HG03432 (cell line): ENCODE results near the gene PVR.
"Not testable (repeated sequence)": the region's sequence is repeated elsewhere in the genome, so short reads cannot be mapped to it uniquely, and the experiment has no call there.

Experiments used
- ATAC-seq: cut with Tn5 transposase; IDR thresholded peaks from one replicate; pipeline ENCODE4 v1.9.1; 2021; ENCODE audit warnings: mild to moderate bottlenecking, moderate library complexity; ENCODE audit not compliant: unreplicated experiment

PVR gene, protein sequence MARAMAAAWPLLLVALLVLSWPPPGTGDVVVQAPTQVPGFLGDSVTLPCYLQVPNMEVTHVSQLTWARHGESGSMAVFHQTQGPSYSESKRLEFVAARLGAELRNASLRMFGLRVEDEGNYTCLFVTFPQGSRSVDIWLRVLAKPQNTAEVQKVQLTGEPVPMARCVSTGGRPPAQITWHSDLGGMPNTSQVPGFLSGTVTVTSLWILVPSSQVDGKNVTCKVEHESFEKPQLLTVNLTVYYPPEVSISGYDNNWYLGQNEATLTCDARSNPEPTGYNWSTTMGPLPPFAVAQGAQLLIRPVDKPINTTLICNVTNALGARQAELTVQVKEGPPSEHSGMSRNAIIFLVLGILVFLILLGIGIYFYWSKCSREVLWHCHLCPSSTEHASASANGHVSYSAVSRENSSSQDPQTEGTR

DNA sequence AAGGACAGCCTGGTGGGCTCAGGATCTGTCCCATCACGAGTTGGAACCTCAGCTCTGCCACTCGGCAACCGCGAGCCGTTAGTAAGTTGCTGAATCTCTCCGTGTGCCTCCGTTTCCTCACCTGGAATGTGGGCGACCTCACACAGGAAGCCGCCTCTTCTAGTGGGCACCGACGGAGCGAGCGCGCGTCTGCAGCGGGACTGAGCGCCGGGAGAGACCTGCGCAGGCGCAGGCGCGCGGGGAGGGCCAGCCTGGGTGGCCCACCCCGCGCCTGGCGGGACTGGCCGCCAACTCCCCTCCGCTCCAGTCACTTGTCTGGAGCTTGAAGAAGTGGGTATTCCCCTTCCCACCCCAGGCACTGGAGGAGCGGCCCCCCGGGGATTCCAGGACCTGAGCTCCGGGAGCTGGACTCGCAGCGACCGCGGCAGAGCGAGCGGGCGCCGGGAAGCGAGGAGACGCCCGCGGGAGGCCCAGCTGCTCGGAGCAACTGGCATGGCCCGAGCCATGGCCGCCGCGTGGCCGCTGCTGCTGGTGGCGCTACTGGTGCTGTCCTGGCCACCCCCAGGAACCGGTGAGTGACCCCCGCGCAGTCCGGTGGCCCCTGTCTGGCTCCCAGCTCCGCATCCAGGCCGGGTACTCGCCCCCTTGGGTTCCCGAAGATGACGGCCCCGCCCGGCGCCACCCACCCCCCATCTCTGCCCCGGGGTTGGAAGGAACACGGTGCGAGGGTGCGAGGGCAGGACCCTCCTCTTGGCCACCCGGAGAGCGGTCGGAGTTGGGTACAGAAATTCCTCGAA lies at the start of gene PVR:
Gene PVR (plus strand): TSS at position 306 of the 797 bp plus-strand sequence. CDS start 187 bp downstream, at position 493.
- ATAC-seq: no peak

DNA sequence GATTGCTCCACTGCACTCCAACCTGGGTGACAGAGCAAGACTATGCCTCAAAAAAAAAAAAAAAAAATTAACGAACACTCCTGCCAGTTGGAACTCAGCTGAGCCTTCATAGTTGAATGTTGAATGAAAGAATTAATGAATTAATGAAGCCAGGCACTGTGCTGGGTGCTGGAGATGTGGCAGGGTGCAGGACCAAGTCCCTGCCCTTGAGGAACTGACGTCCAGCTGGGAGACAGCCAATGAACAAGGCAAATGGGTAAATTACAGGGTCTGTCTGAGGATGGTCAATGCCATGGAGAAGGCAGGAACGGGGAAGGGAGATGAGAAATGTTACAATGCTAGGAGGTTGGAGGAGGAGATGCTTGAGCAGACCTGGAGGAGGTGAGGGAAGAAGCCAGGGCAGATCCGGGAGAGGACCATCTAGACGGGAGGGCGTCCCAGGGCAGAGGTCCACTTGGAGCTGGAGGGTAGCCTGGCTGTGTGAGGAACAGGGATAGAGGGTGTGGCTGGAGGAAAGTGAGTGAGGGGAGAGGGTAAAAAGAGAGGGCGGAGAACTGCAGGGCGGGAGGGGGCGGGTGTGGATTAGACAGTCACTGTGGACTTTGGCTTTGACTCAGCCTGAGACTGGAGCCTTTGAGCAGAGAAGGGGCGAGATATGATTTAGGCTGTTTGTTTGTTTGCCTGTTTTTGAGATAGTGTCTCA lies 47.1 kb upstream of the PVR start:
- no peak for ATAC-seq

DNA sequence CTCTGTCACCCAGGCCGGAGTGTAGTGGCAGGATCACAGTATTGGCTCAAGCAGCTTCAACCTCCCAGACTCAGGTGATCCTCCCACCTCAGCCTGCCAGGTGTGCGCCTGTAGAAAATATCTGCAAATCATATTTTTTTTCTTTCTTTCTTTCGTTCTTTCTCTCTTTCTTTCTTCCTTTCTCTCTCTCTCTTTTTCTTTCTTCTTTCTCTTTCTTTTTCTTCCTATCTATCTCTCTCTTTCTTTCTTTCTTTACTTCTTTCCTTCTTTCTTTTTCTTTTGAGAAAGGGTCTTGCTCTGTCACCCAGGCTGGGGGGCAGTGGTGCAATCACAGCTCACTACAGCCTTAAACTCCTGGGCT lies 46.6 kb upstream of the PVR start:
- ATAC-seq: no peak

DNA sequence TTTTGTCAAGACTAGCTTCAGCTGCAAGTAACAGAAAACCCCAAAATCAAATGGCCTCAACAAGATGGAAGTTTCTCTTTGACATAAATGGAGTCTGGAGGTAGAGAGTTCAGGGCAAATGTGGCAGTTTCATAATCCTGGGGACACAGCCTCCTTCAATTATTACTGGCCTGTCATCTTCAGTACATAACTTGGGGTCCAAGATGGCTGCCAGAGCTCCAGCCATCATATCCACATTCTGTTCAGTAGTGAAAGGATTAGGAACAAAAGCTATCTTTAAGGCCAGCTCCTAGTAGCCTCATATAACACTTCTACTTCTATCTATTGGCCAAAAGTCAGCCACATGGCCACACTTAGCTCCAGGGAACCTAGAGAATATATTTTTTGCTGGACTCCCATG lies 45.4 kb upstream of the PVR start:
- ATAC-seq: no peak

DNA sequence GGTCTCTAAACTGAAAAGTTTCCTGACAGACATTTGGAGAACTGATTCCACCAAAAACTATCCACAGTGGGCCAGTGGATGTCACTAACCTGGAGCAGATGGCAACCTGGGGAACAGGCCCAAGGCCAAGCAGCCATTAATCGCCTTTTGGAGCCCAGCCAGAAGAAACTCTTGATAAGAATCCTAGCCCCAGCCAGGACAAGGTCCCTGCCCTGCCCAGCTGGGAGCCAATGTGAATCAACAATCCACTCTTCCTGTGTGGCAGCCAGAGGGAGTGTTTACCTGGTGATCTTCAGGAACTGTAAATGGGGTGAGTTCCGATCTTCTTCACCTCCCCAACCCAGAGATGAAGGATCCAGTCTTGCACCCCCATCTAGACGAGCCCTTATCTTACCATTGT lies 44.8 kb upstream of the PVR start:
- ATAC-seq: no peak

DNA sequence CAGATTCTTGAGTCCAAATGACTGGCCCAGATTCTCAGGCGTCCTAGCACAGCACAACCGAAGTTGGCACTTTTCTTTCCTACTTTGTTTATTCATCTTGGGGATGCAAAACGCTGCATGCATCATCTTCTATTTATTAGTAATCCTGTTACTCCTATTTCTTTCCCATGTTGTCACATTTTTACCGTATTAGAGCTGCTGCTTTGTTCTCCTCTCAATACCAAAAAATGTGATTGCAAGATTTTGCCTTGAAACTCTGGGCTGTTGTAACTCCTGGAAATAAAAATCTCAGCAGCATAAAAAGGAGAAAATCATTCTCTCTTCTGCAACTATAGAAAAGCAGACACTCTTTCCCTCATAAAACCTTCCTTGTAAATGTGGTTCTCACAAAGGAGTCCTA lies 43.2 kb upstream of the PVR start:
- no peak for ATAC-seq

DNA sequence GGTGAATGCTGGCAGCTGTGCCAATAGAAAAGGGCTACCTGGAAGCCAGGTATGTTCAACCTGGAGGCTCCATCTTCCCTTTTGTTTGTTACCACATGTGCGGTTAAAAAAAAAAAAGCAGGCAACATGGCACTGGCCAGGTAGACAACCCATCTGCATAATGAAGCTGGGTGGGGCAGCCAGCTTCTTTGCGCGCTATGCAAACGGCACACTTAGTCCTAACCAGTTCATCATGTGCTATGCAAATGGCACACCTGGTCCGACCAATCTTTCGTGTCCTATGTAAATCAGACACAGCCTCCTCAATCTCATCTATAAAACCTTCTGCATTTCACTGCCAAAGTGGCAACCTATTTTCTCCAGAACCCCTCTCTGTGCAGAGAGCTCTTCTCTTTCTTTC lies 41.6 kb upstream of the PVR start:
- ATAC-seq: no peak

DNA sequence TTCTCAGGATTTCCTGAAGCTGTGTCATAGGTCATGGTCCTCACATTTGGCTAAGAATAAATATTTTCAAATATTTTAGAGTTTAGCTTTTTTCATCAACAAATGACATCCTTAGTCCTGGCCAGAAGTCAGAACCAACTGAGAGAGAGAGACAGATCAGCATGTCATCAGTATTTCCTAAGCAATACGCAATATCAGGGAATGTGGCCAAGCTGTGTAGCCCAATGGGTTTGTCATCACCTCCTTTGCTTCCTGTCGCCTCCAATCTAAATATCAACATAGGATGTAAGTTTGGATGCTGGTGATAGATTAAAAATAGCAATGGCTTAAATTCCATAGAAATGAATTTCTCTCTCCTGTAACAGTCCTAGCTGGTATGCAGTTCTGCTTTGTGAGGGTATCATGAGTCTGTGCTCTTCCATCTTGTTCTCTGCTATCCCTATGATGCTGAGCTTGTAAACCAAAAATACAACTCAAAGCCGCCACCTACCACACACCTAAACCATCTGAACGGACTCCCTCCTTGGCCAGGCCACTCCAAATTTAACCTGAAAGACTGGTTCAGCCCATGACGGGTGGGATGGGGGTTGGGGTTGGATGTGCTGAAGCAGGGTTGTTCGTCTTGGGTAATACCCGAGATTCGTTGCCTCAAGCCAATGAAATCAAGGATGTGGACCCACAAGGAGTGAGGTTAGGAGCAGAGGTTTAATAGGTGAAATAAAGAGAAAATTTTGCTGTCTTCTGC lies 40.3 kb upstream of the PVR start:
- no peak for ATAC-seq

DNA sequence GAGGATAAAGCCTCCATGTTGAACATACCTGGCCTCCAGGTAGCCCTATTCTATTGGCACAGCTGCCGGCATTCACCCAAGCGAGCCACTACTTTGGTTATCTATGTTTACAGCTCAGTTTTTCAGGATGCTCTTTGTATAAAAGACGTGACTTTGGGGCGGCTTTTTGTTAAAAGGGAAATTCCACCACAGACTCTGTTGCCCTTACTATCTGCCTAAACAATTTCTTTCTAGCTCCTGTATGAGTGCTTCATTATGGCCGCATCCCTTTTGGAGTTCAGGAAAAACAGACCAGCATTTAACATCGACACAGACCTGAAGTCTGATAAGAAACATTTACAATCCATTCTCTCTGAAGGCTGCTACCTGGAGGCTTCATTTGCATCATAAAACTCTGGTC lies 39.5 kb upstream of the PVR start:
- no peak for ATAC-seq

DNA sequence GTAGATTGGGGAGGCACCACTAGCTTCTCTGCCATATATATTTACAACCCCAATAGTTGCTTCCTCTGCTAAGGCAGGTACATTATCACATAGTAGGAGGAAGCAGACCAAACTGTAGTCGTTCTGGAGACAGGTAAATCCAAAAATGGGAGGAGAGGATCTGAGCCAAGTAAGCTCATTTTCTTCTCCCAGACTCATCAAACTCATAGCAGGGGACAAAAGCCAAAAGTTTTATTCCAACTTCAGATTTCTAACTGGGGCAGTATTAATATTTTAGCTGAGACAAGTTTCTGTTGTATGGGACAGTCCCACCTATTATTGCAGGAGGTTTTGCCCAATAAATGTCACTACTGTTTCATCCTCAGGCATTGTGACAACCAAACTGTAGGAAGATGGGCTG lies 38.2 kb upstream of the PVR start:
- no peak for ATAC-seq

DNA sequence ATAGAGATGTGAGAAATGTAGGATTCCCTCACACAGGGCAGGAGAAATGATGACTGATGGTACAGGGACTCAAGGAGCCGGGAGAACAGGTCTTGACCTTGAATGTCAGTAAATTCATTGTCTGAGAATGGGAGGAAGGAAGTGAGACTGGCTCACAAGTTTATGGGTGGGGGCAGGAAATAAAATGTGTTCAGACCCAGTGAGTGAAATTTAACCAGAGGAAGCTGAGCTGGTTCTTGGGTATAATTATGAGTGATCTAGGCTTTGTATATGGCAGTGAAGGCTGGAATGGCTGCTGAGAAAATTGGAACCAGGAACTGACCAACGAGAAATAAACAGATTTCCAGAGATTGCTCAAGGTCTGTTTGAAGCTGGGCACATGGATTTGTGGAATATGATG lies 36.7 kb upstream of the PVR start:
- no peak for ATAC-seq

DNA sequence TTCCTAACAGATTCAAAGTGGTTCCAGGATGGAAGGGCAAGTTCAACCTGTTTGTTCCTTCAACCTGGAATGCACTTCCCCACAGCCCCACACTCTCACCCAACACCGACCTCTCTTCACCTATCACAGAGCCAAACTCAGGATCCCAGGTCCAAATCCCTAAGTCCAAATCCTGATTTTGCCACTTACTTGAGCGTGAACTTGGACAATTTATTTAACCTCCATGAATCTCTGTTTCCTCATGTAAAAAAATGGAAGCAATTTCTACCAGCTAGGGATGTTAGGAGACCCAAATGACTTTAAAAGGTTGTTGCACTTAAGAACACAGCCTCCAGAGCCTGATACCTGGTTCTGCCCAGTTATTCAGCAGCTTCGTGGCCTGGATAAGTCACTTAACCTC lies 35.8 kb upstream of the PVR start:
- no peak for ATAC-seq

DNA sequence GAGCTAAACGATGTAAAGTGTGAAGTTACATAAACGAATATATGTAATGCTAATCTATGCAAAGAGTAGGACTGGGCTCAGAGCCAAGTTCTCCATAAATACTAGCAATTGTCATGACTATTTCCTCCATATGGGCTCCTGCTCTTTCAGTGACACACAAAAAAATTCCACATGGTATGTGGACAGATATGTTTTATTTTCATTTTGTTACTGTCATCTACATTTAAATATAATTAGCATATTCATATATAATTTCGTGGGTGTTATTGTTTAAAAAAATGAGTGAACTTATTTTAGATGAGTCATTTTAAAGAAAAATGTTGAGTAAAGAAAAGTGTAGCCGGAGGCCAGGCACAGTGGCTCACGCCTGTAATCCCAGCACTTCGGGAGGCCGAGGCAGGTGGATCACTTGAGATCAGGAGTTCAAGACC lies 35.3 kb upstream of the PVR start:
- no peak for ATAC-seq

DNA sequence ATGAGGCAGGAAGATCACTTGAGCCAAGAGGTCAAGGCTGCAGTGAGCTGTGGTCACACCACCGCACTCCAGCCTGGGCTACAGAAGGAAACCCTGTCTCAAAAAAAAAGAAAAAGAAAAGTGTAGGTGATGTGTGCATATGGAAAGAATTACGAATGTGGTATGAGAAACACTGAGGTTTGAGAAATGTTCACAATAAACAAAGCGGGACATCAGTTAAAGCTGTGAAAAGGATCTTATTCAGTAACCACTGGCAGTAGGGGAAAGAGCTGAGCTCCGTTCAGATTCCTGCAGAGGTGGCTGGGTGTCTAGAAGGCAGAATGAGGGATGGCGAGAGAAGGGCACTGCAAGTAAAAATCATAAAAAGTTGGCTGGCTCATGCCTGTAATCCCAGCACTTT lies 34.5 kb upstream of the PVR start:
- no peak for ATAC-seq

DNA sequence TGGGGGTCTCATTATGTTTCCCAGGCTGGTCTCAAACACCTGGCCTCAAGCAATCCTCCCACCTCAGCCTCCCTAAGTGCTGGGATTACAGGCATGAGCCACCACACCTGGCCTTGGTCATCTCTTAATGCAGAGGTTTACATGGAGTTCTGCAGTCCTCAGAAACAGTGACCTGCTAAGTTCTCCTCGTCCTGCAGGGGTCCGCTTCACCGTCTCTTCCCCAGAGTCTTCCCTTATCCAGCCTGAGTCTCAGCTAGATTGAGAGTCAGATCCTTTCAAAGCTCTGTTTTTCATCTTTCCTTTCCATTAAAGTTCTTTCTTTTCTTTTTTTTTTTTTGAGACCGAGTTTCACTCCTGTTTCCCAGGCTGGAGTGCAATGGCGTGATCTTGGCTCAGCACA lies 33.2 kb upstream of the PVR start:
- ATAC-seq: not testable (repeated sequence)

DNA sequence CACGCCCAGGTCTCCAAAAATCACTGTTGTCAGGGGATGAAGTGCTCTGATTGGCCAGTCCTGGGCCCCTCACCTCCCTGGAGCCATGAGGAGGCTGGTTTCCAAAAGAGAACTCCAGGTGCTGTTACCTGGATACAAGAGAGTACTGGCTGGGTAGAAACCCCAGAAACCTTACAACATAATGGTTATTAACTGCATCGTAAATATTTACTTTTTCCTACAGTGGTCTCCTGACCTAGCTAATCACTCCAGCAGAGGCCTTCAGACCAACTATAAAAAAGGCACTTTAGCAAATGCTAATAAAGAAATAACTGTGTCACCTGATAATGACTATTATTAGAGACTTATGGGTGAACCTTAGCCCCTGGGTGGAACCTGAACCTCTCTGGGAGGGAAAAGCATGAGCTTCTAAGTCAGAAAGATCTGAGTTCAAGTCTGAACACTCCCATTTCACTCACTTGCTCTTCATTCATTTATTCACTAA lies 31.9 kb upstream of the PVR start:
- ATAC-seq: no peak

DNA sequence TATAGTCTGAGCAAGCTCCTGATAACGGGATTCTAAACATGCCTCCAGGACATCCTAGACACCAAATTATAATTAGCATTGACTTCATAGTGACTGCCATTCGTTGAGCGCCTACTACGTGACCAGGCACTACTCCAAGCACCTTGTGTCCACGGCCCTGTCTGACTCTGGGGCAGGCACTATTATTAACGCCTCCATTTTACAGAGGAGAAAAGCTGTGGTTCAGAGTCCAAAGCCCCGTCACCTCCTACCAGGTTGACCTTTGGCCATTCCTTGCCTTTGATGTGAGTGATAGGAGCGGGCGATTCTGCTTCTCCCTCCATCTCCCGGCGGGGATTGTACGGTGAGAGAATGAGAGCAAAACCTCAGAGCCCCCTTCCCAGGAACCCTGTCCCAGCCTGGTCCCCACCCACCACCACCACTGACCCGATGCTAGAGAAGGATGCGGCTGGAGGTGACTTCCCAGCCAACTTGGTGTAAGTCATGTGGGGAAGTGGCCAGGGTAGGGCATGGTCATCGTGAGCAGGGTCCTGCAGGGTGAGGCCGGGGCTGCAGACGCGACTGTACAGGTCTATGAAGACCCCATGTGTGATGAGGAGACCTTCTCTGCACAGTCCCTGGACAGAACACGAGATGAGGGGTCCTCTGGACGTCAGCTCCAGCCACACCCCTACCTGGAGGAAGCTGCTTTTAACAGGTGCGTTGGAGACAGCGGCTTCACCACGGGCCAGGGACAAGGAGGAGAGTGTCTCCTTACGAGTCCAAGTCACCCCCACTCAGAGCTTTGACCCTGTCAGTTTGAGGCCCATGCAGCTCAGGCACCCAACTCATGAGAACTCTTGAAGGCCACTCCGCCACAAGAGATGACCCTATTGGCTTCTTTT lies 30.2 kb upstream of the PVR start, which contains the start of gene IGSF23:
Gene IGSF23 (plus strand): TSS at position 269 of the 884 bp plus-strand sequence. CDS start 83 bp downstream, at position 352.
- no peak for ATAC-seq

DNA sequence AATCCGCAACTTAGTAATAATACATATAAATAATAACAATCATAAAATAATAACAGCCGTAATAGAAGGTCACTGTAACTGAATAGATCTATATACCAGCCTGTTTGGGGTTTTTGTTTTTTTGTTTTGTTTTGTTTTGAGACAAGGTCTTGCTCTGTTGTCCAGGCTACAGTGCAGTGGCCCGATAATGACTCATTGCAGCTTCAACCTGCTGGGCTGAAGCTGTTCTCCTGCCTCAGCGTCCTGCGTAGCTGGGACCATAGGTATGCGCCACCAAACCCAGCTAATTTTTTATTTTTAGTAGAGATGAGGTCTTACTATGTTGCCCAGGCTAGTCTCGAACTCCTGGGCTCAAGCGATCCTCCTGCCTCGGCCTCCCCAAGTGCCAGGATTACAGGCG lies 29.4 kb upstream of the PVR start:
- ATAC-seq: no peak

DNA sequence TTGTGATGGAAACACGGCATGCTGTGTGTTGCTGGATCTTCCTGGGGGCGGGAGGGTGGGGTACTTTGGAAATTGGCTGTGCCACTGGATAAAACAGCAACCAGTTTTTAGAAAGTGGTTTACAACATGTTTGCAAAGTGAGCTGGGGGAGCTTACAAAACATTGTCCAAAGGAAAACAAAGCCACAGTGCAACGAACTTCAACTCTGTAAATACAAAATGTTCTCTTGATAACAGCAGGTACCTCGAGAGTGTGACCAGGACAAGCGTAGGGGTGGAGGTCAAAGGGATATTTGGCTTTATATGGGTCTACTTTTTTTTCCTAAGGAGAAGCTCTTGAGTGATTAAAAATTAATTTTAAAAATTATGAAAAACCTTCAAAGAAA lies 27.9 kb upstream of the PVR start:
- ATAC-seq: no peak
